Measurements from ENCODE around the gene BBC3. TPM values are rescaled to one million over a fixed set of nuclear protein-coding genes. Genes with fewer than 3 reads are reported as not detected.
A peak's percentile ranks its signal among the peaks of the same experiment; 100 is the strongest.
"Not testable (repeated sequence)": the region's sequence is repeated elsewhere in the genome, so short reads cannot be mapped to it uniquely, and the experiment has no call there.

Gene BBC3
- total RNA-seq (8.0 and 9.9 TPM in 2 replicates), polyA plus RNA-seq (14.7 and 22.0 TPM in 2 replicates)

- H3K27me3 ChIP-seq = no peaks in the 10 kb centered on the region
- peak within 1 kb of the TSS; percentile 98 for H3K4me2 ChIP-seq
- H3K79me2 ChIP-seq = peaks cover 26% of the 10 kb centered on the region
- WGBS (ENCODE audit: low lambda C conversion rate, missing lambda C conversion rate) = 4% methylated on average over 9 of the region's 43 CpGs
- peaks cover 38% of the 10 kb centered on the region for H3K4me1 ChIP-seq (ENCODE audit: insufficient read depth)
- peak within 1 kb of the TSS; percentile 99 for H3K27ac ChIP-seq
- peaks cover 2% of the 10 kb centered on the region for H4K20me1 ChIP-seq (ENCODE audit: insufficient read depth, poor library complexity, severe bottlenecking)
- H3K9me3 ChIP-seq (ENCODE audit: low read depth) = no peaks in the 10 kb centered on the region
- H3K9me2 ChIP-seq (replicated peaks; ENCODE audit: insufficient read depth) = no peaks in the 10 kb centered on the region
- no peak for DNase-seq (ENCODE audit: low spot score)
- TF ChIP-seq CTCF (IDR thresholded peaks at IDR 0.05; ENCODE audit: poor library complexity) (no peak), EZH2phosphoT487 (IDR thresholded peaks at IDR 0.05; ENCODE audit: low read depth, severe bottlenecking, unreplicated experiment) (no peak), EZH2 (IDR thresholded peaks at IDR 0.05; ENCODE audit: borderline replicate concordance) (no peak)
- no peaks in the 10 kb centered on the region for H3K36me3 ChIP-seq (replicated peaks; ENCODE audit: insufficient read depth, low read depth)
- peak within 1 kb of the TSS; percentile 97 for H3K4me3 ChIP-seq
- peak within 1 kb of the TSS; percentile 40 for H2AFZ ChIP-seq
These were observed at the start of gene BBC3 for GRCh38 chr19:47230921-47231214. BBC3 (minus strand) TSS chr19:47231199; CDS start chr19:47228431, 2,768 bp downstream.

- Histone ChIP-seq H3K9me2 (replicated peaks; ENCODE audit: insufficient read depth) (no peaks in the 10 kb centered on the region), H3K4me2 (no peak overlapping the region), H3K27ac (no peak overlapping the region), H2AFZ (no peak overlapping the region), H3K4me3 (no peak overlapping the region), H4K20me1 (ENCODE audit: insufficient read depth, poor library complexity, severe bottlenecking) (peaks cover 6% of the 10 kb centered on the region), H3K79me2 (peaks cover 6% of the 10 kb centered on the region), H3K4me1 (ENCODE audit: insufficient read depth) (peaks cover 6% of the 10 kb centered on the region), H3K9me3 (ENCODE audit: low read depth) (no peaks in the 10 kb centered on the region), H3K36me3 (replicated peaks; ENCODE audit: insufficient read depth, low read depth) (no peaks in the 10 kb centered on the region), H3K27me3 (no peaks in the 10 kb centered on the region)
- TF ChIP-seq CTCF (IDR thresholded peaks at IDR 0.05; ENCODE audit: poor library complexity) (peak; percentile 23), EZH2phosphoT487 (IDR thresholded peaks at IDR 0.05; ENCODE audit: low read depth, severe bottlenecking, unreplicated experiment) (no peak), EZH2 (IDR thresholded peaks at IDR 0.05; ENCODE audit: borderline replicate concordance) (no peak)
- 88% methylated on average over 13 of the region's 13 CpGs for WGBS (ENCODE audit: low lambda C conversion rate, missing lambda C conversion rate)
- peak; percentile 34 for DNase-seq (ENCODE audit: low spot score)
These were observed 49.3 kb upstream of the BBC3 start for GRCh38 chr19:47280183-47280797.

- Histone ChIP-seq H4K20me1 (ENCODE audit: insufficient read depth, poor library complexity, severe bottlenecking) (peaks cover 10% of the 10 kb centered on the region), H3K4me1 (ENCODE audit: insufficient read depth) (peaks cover 15% of the 10 kb centered on the region)
- not testable (repeated sequence) for H3K9me2 ChIP-seq (replicated peaks; ENCODE audit: insufficient read depth); H3K79me2 ChIP-seq; H3K4me3 ChIP-seq; H3K36me3 ChIP-seq (replicated peaks; ENCODE audit: insufficient read depth, low read depth); H3K27me3 ChIP-seq; H3K27ac ChIP-seq; H2AFZ ChIP-seq; DNase-seq (ENCODE audit: low spot score); H3K9me3 ChIP-seq (ENCODE audit: low read depth); H3K4me2 ChIP-seq
- 94% methylated on average over 3 of the region's 3 CpGs for WGBS (ENCODE audit: low lambda C conversion rate, missing lambda C conversion rate)
These were observed 45.5 kb upstream of the BBC3 start for GRCh38 chr19:47276513-47276912.

GRCh38 chr19:47275791-47276461 is 44.9 kb upstream of the BBC3 start:
- TF ChIP-seq EZH2 (IDR thresholded peaks at IDR 0.05; ENCODE audit: borderline replicate concordance) (no peak), EZH2phosphoT487 (IDR thresholded peaks at IDR 0.05; ENCODE audit: low read depth, severe bottlenecking, unreplicated experiment) (no peak), CTCF (IDR thresholded peaks at IDR 0.05; ENCODE audit: poor library complexity) (no peak)
- whole genome bisulfite sequencing (ENCODE audit: low lambda C conversion rate, missing lambda C conversion rate) = 91% methylated on average over 13 of the region's 13 CpGs
- Histone ChIP-seq H3K79me2 (peaks cover 9% of the 10 kb centered on the region), H3K4me1 (ENCODE audit: insufficient read depth) (peaks cover 15% of the 10 kb centered on the region), H3K9me3 (ENCODE audit: low read depth) (no peaks in the 10 kb centered on the region), H2AFZ (no peak overlapping the region), H3K9me2 (replicated peaks; ENCODE audit: insufficient read depth) (no peaks in the 10 kb centered on the region), H3K27ac (no peak overlapping the region), H3K4me2 (peak overlapping the region; percentile 96), H4K20me1 (ENCODE audit: insufficient read depth, poor library complexity, severe bottlenecking) (peaks cover 10% of the 10 kb centered on the region), H3K4me3 (no peak overlapping the region), H3K27me3 (no peaks in the 10 kb centered on the region), H3K36me3 (replicated peaks; ENCODE audit: insufficient read depth, low read depth) (no peaks in the 10 kb centered on the region)
- no peak for DNase-seq (ENCODE audit: low spot score)

Data from hepatocyte (in vitro differentiated cells).